ENCODE data around the gene ANO10.

The ANO10 gene

GRCh38 chr3:43372809-43373559 is 248.8 kb downstream of the ANO10 start:
- H3K27me3 ChIP-seq (ENCODE audit: insufficient read depth, poor library complexity, severe bottlenecking), result no peaks in the 10 kb centered on the region
- H3K9me3 ChIP-seq (ENCODE audit: severe bottlenecking), result no peaks in the 10 kb centered on the region
- no peak overlapping the region for H3K4me3 ChIP-seq (ENCODE audit: severe bottlenecking)
- no peak for ATAC-seq (ENCODE audit: low read depth)
- TF ChIP-seq, protein P1, sequence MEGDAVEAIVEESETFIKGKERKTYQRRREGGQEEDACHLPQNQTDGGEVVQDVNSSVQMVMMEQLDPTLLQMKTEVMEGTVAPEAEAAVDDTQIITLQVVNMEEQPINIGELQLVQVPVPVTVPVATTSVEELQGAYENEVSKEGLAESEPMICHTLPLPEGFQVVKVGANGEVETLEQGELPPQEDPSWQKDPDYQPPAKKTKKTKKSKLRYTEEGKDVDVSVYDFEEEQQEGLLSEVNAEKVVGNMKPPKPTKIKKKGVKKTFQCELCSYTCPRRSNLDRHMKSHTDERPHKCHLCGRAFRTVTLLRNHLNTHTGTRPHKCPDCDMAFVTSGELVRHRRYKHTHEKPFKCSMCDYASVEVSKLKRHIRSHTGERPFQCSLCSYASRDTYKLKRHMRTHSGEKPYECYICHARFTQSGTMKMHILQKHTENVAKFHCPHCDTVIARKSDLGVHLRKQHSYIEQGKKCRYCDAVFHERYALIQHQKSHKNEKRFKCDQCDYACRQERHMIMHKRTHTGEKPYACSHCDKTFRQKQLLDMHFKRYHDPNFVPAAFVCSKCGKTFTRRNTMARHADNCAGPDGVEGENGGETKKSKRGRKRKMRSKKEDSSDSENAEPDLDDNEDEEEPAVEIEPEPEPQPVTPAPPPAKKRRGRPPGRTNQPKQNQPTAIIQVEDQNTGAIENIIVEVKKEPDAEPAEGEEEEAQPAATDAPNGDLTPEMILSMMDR (IDR thresholded peaks at IDR 0.05; ENCODE audit: poor library complexity, severe bottlenecking), result no peak
- DNase-seq (ENCODE audit: low spot score), result no peak
- H3K4me1 ChIP-seq (ENCODE audit: insufficient read depth, poor library complexity, severe bottlenecking), result no peaks in the 10 kb centered on the region
- no peaks in the 10 kb centered on the region for H3K36me3 ChIP-seq (ENCODE audit: low read depth)
- H3K27ac ChIP-seq (ENCODE audit: poor library complexity, severe bottlenecking), result no peak overlapping the region

DNA sequence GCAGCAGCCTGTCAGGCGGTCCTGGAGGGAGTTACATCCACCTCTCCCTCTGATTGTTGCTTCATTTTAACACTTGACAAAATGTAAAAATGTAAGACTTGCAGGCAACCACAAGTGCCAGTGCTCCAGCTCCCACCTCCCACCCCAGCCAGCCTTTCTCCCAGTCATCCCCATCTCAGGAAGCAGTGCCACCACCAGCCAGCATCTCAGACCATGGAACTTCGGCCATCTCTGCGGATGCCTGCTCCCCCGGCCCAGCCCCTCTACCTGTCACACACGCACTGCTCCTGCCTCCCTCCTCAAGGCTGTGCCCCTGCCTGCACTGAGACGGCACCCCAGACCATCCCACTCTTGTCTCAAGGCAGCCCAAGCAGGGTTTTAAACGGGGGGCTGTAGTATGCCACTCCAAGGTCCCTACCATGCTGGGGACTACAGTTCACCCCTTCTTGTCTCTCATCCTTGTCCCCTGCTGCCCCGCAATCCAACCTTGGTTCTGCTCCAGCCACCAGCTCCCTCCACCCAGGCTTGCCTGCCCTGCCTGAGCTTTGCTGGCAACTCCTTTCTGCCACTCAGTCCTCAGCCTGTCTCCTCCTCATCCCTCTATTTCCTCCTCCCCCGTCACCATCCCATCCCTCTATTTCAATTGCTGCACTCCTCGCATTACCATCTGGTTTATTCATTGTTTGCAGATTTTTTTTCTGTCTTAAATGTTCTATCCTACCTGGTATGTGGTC is 249.6 kb downstream of the ANO10 start:
- H3K9me3 ChIP-seq (ENCODE audit: severe bottlenecking), result no peaks in the 10 kb centered on the region
- ATAC-seq (ENCODE audit: low read depth) (no peak), DNase-seq (ENCODE audit: low spot score) (no peak)
- TF ChIP-seq, protein P1 (IDR thresholded peaks at IDR 0.05; ENCODE audit: poor library complexity, severe bottlenecking), result no peak
- H3K27me3 ChIP-seq (ENCODE audit: insufficient read depth, poor library complexity, severe bottlenecking), result no peaks in the 10 kb centered on the region
- H3K4me1 ChIP-seq (ENCODE audit: insufficient read depth, poor library complexity, severe bottlenecking), result no peaks in the 10 kb centered on the region
- H3K4me3 ChIP-seq (ENCODE audit: severe bottlenecking), result no peak overlapping the region
- H3K27ac ChIP-seq (ENCODE audit: poor library complexity, severe bottlenecking), result no peak overlapping the region
- no peaks in the 10 kb centered on the region for H3K36me3 ChIP-seq (ENCODE audit: low read depth)

GRCh38 chr3:43371494-43371893 is 250.3 kb downstream of the ANO10 start:
- Histone ChIP-seq H3K27ac (ENCODE audit: poor library complexity, severe bottlenecking) (no peak overlapping the region), H3K36me3 (ENCODE audit: low read depth) (no peaks in the 10 kb centered on the region), H3K4me3 (ENCODE audit: severe bottlenecking) (no peak overlapping the region), H3K27me3 (ENCODE audit: insufficient read depth, poor library complexity, severe bottlenecking) (no peaks in the 10 kb centered on the region), H3K4me1 (ENCODE audit: insufficient read depth, poor library complexity, severe bottlenecking) (no peaks in the 10 kb centered on the region), H3K9me3 (ENCODE audit: severe bottlenecking) (no peaks in the 10 kb centered on the region)
- TF ChIP-seq, protein P1 (IDR thresholded peaks at IDR 0.05; ENCODE audit: poor library complexity, severe bottlenecking), result no peak
- no peak for ATAC-seq (ENCODE audit: low read depth)
- no peak for DNase-seq (ENCODE audit: low spot score)

GRCh38 chr3:43370293-43370980 is 251.4 kb downstream of the ANO10 start:
- DNase-seq (ENCODE audit: low spot score) (no peak), ATAC-seq (ENCODE audit: low read depth) (no peak)
- TF ChIP-seq, protein P1 (IDR thresholded peaks at IDR 0.05; ENCODE audit: poor library complexity, severe bottlenecking), result no peak
- no peaks in the 10 kb centered on the region for H3K9me3 ChIP-seq (ENCODE audit: severe bottlenecking)
- H3K4me3 ChIP-seq (ENCODE audit: severe bottlenecking), result no peak overlapping the region
- H3K4me1 ChIP-seq (ENCODE audit: insufficient read depth, poor library complexity, severe bottlenecking), result no peaks in the 10 kb centered on the region
- H3K27me3 ChIP-seq (ENCODE audit: insufficient read depth, poor library complexity, severe bottlenecking), result no peaks in the 10 kb centered on the region
- no peak overlapping the region for H3K27ac ChIP-seq (ENCODE audit: poor library complexity, severe bottlenecking)
- no peaks in the 10 kb centered on the region for H3K36me3 ChIP-seq (ENCODE audit: low read depth)

Data from RWPE2 (cell line).